ENCODE results near the gene PCSK2. TPM values are rescaled to one million over a fixed set of nuclear protein-coding genes. Genes with fewer than 3 reads are reported as not detected.

PCSK2 gene
- polyA plus RNA-seq, 2 of the 4 experiments (the other 2 are of a cell fraction): 0.01 TPM; not detected in 1

DNA sequence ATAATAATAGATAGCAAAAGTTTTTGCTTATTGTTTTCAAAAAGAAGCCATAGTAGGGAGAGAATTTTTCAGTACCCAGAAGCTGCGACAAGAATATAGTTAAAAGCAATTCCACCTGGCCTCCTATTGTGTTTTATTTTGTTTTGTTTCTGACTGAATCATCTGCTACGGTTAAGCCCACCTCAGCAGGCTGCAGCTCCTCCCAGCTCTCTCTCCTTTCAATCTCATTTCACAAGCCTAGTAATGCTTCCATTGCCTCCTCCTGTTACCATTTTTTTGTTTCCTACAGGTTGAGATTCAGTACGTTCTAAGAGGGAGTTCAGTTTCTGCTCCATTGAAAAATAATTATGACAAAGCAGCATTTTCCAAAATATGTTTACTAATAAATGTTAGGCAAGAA, 77.9 kb downstream of the PCSK2 start:
- Histone ChIP-seq H3K4me3 (no peak overlapping the region), H3K4me2 (no peak overlapping the region), H3K27ac (no peak overlapping the region), H3K4me1 (no peaks in the 10 kb centered on the region), H3K9me3 (no peaks in the 10 kb centered on the region)
- 22% methylated on average over 3 of the region's 3 CpGs for WGBS (ENCODE audit: missing lambda C conversion rate)
- DNase-seq (ENCODE audit: low read depth in 1 of 2, low spot score in 1 of 2) (no peak), ATAC-seq (no peak), FAIRE-seq (peak; percentile 28)
- TF ChIP-seq, protein P1, sequence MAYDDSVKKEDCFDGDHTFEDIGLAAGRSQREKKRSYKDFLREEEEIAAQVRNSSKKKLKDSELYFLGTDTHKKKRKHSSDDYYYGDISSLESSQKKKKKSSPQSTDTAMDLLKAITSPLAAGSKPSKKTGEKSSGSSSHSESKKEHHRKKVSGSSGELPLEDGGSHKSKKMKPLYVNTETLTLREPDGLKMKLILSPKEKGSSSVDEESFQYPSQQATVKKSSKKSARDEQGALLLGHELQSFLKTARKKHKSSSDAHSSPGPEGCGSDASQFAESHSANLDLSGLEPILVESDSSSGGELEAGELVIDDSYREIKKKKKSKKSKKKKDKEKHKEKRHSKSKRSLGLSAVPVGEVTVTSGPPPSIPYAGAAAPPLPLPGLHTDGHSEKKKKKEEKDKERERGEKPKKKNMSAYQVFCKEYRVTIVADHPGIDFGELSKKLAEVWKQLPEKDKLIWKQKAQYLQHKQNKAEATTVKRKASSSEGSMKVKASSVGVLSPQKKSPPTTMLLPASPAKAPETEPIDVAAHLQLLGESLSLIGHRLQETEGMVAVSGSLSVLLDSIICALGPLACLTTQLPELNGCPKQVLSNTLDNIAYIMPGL (CRISPR knock-in tag; IDR thresholded peaks at IDR 0.05; ENCODE audit: borderline replicate concordance): no peak
- TF ChIP-seq MAZ (IDR thresholded peaks at IDR 0.05; ENCODE audit: borderline replicate concordance, low read depth, low read length) (no peak), CEBPB (IDR thresholded peaks at IDR 0.05) (no peak)
- ChIA-PET POLR2A (no interaction called here), CTCF (interaction anchor here (0.7 kb wide), 1 partner anchor 11 kb away, joined by 3 read pairs; no protein-coding TSS in a partner anchor)

DNA sequence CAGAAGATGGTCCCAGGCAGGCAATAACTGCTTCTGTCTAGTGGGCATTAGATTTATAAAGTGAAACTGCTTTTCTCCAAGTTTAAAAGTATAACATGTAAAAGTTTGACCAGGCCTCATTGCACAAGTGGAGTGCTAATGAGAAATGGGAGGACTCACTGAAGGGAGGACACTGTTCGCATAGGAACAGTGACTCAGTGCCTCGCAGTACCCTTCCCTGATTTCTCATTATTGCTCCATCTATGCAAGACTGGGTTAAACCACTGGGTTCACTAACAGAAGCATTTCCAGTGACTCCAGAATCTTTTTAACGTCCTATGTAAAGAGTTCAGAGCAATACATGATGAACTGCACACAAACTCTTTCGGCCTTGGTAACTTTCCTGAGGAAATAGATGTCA, 79.6 kb downstream of the PCSK2 start:
- Histone ChIP-seq H3K4me1 (no peaks in the 10 kb centered on the region), H3K4me2 (no peak overlapping the region), H3K9me3 (no peaks in the 10 kb centered on the region), H3K4me3 (no peak overlapping the region), H3K27ac (no peak overlapping the region)
- ATAC-seq (no peak), DNase-seq (ENCODE audit: low read depth in 1 of 2, low spot score in 1 of 2) (no peak), FAIRE-seq (no peak)
- WGBS (ENCODE audit: missing lambda C conversion rate): 28% methylated on average over 4 of the region's 4 CpGs
- no peak for TF ChIP-seq CHD4 (IDR thresholded peaks at IDR 0.05; ENCODE audit: borderline replicate concordance)
- no peak for TF ChIP-seq ESRRA (IDR thresholded peaks at IDR 0.05; ENCODE audit: borderline replicate concordance, low read length)
- no peak for TF ChIP-seq EHF (CRISPR knock-in tag; IDR thresholded peaks at IDR 0.05)
- no peak for TF ChIP-seq RFX5 (IDR thresholded peaks at IDR 0.05)
- TF ChIP-seq HEYL (CRISPR knock-in tag; IDR thresholded peaks at IDR 0.05): no peak
- TF ChIP-seq EP300 (IDR thresholded peaks at IDR 0.05): no peak
- no peak for TF ChIP-seq PHF8 (IDR thresholded peaks at IDR 0.05; ENCODE audit: borderline replicate concordance, low read depth)
- TF ChIP-seq, protein P2, sequence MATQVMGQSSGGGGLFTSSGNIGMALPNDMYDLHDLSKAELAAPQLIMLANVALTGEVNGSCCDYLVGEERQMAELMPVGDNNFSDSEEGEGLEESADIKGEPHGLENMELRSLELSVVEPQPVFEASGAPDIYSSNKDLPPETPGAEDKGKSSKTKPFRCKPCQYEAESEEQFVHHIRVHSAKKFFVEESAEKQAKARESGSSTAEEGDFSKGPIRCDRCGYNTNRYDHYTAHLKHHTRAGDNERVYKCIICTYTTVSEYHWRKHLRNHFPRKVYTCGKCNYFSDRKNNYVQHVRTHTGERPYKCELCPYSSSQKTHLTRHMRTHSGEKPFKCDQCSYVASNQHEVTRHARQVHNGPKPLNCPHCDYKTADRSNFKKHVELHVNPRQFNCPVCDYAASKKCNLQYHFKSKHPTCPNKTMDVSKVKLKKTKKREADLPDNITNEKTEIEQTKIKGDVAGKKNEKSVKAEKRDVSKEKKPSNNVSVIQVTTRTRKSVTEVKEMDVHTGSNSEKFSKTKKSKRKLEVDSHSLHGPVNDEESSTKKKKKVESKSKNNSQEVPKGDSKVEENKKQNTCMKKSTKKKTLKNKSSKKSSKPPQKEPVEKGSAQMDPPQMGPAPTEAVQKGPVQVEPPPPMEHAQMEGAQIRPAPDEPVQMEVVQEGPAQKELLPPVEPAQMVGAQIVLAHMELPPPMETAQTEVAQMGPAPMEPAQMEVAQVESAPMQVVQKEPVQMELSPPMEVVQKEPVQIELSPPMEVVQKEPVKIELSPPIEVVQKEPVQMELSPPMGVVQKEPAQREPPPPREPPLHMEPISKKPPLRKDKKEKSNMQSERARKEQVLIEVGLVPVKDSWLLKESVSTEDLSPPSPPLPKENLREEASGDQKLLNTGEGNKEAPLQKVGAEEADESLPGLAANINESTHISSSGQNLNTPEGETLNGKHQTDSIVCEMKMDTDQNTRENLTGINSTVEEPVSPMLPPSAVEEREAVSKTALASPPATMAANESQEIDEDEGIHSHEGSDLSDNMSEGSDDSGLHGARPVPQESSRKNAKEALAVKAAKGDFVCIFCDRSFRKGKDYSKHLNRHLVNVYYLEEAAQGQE (IDR thresholded peaks at IDR 0.05): no peak
- no peak for TF ChIP-seq KDM5A (IDR thresholded peaks at IDR 0.05)
- TF ChIP-seq, protein P3, sequence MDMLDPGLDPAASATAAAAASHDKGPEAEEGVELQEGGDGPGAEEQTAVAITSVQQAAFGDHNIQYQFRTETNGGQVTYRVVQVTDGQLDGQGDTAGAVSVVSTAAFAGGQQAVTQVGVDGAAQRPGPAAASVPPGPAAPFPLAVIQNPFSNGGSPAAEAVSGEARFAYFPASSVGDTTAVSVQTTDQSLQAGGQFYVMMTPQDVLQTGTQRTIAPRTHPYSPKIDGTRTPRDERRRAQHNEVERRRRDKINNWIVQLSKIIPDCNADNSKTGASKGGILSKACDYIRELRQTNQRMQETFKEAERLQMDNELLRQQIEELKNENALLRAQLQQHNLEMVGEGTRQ (IDR thresholded peaks at IDR 0.05): no peak
- TF ChIP-seq, protein P4, sequence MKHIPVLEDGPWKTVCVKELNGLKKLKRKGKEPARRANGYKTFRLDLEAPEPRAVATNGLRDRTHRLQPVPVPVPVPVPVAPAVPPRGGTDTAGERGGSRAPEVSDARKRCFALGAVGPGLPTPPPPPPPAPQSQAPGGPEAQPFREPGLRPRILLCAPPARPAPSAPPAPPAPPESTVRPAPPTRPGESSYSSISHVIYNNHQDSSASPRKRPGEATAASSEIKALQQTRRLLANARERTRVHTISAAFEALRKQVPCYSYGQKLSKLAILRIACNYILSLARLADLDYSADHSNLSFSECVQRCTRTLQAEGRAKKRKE (CRISPR knock-in tag; IDR thresholded peaks at IDR 0.05; ENCODE audit: low read depth): no peak
- no peak for TF ChIP-seq SREBF2 (IDR thresholded peaks at IDR 0.05)
- POLR2A ChIA-PET: no interaction called here
- CTCF ChIA-PET: interaction anchor here (0.6 kb wide), 1 partner anchor 20 kb away, joined by 3 read pairs; no protein-coding TSS in a partner anchor

DNA sequence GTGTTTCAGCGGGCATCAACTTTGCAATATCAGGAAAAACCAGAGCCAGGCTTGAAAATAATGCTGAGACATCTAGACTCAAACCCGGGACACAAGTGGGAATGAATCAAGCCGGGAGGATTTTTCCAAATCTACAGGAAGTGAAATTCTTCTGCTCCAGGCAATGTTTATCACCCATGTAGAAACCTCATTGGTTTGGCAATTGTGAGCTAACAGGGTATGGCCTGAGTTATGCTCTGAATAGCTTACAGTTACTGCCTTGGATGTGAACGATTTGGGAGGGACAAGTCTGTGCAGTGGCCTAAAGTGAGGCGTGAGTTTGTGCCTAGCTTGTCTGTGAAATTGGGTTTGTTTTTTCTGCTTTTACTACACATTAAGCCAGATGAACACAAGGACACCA, 87.4 kb downstream of the PCSK2 start:
- ChIA-PET CTCF (interaction anchor here (1.3 to 1.4 kb wide), 2 partner anchors 9 to 11 kb away, joined by 3 to 6 read pairs; no protein-coding TSS in a partner anchor), POLR2A (no interaction called here)
- Histone ChIP-seq H3K4me3 (no peak overlapping the region), H3K4me1 (no peaks in the 10 kb centered on the region), H3K9me3 (no peaks in the 10 kb centered on the region), H3K4me2 (no peak overlapping the region), H3K27ac (no peak overlapping the region)
- FAIRE-seq: no peak
- no peak for ATAC-seq
- no peak for DNase-seq (ENCODE audit: low read depth in 1 of 2, low spot score in 1 of 2)
- WGBS (ENCODE audit: missing lambda C conversion rate): 37% methylated on average over 5 of the region's 5 CpGs
- TF ChIP-seq EP300 (IDR thresholded peaks at IDR 0.05): no peak
- TF ChIP-seq PHF8 (IDR thresholded peaks at IDR 0.05; ENCODE audit: borderline replicate concordance, low read depth): no peak
- TF ChIP-seq NR3C1 (IDR thresholded peaks at IDR 0.05): no peak
- TF ChIP-seq RNF2 (IDR thresholded peaks at IDR 0.05; ENCODE audit: borderline replicate concordance, low read depth): no peak
- TF ChIP-seq, protein P2 (IDR thresholded peaks at IDR 0.05): no peak
- no peak for TF ChIP-seq RAD21 (conservative IDR thresholded peaks at IDR 0.05 in 1 of 2, IDR thresholded peaks at IDR 0.05 in 1 of 2)
- no peak for TF ChIP-seq EHF (CRISPR knock-in tag; IDR thresholded peaks at IDR 0.05)
- no peak for TF ChIP-seq HOXA7 (CRISPR knock-in tag; IDR thresholded peaks at IDR 0.05)
- no peak for TF ChIP-seq TP53 (CRISPR knock-in tag; IDR thresholded peaks at IDR 0.05)
- TF ChIP-seq CEBPB (IDR thresholded peaks at IDR 0.05): no peak

All from A549 (cell line).